ENCODE measurements around the gene MARK4. TPM values are rescaled to one million over a fixed set of nuclear protein-coding genes. Genes with fewer than 3 reads are reported as not detected.
"Not testable (repeated sequence)": the region's sequence is repeated elsewhere in the genome, so short reads cannot be mapped to it uniquely, and the experiment has no call there.

The MARK4 gene
- polyA plus RNA-seq, 1 donor (not counting 4 experiments of a cell fraction or from before 2014, with no cell fraction given) = 19.7 TPM

GRCh38 chr19:45267296-45267695 lies 16.2 kb downstream of the MARK4 start:
- dilution Hi-C loops (cut with MboI; ENCODE audit: extremely low pct_ligation_motif_present, low sequenced_read_pairs) = no loop called here
- no peak for TF ChIP-seq EZH2 (IDR thresholded peaks at IDR 0.05; ENCODE audit: low read length)
- H3K27me3 ChIP-seq (ENCODE audit: control insufficient read depth, extremely low read depth, insufficient read depth, low read length) = no peaks in the 10 kb centered on the region
- H3K27ac ChIP-seq (ENCODE audit: control insufficient read depth, insufficient read depth, low read length) = no peak overlapping the region
- H2AFZ ChIP-seq (ENCODE audit: control insufficient read depth, low read length) = no peak overlapping the region
- no peak overlapping the region for H3K4me2 ChIP-seq (ENCODE audit: control insufficient read depth, extremely low read depth, insufficient read depth, low read depth, low read length)
- H3K79me2 ChIP-seq (ENCODE audit: control insufficient read depth, insufficient read depth, low read length) = no peaks in the 10 kb centered on the region
- FAIRE-seq (no peak), DNase-seq (ENCODE audit: low read depth, low spot score) (no peak)
- no peaks in the 10 kb centered on the region for H3K4me1 ChIP-seq (ENCODE audit: control insufficient read depth, extremely low read depth, insufficient read depth, low read length)
- H3K36me3 ChIP-seq (ENCODE audit: control insufficient read depth in 2 of 2, extremely low read depth in 1 of 2, insufficient read depth in 2 of 2, low read length in 2 of 2) = peaks cover 28 to 36% of the 10 kb centered on the region in 2 experiments
- no peak overlapping the region for H3K9ac ChIP-seq (ENCODE audit: control insufficient read depth, extremely low read depth, insufficient read depth, low read length)
- no peak overlapping the region for H3K4me3 ChIP-seq (ENCODE audit: control insufficient read depth in 2 of 3, extremely low read depth in 1 of 3, insufficient read depth in 2 of 3, low read depth in 1 of 3, low read length in 3 of 3)
- H3K9me1 ChIP-seq (ENCODE audit: control insufficient read depth, extremely low read depth, insufficient read depth, low read length) = no peaks in the 10 kb centered on the region
- no peaks in the 10 kb centered on the region for H3K9me3 ChIP-seq (ENCODE audit: control insufficient read depth, low read depth, low read length)
- H4K20me1 ChIP-seq (ENCODE audit: control insufficient read depth, extremely low read depth, insufficient read depth, low read length) = no peaks in the 10 kb centered on the region

- H3K9me3 ChIP-seq (ENCODE audit: control insufficient read depth, low read depth, low read length); H3K4me1 ChIP-seq (ENCODE audit: control insufficient read depth, extremely low read depth, insufficient read depth, low read length); FAIRE-seq; H3K27ac ChIP-seq (ENCODE audit: control insufficient read depth, insufficient read depth, low read length); H3K27me3 ChIP-seq (ENCODE audit: control insufficient read depth, extremely low read depth, insufficient read depth, low read length); H3K9ac ChIP-seq (ENCODE audit: control insufficient read depth, extremely low read depth, insufficient read depth, low read length); DNase-seq (ENCODE audit: low read depth, low spot score); H3K4me3 ChIP-seq (ENCODE audit: control insufficient read depth in 2 of 3, extremely low read depth in 1 of 3, insufficient read depth in 2 of 3, low read depth in 1 of 3, low read length in 3 of 3); dilution Hi-C loops (cut with MboI; ENCODE audit: extremely low pct_ligation_motif_present, low sequenced_read_pairs); H3K79me2 ChIP-seq (ENCODE audit: control insufficient read depth, insufficient read depth, low read length); H4K20me1 ChIP-seq (ENCODE audit: control insufficient read depth, extremely low read depth, insufficient read depth, low read length); H2AFZ ChIP-seq (ENCODE audit: control insufficient read depth, low read length); H3K4me2 ChIP-seq (ENCODE audit: control insufficient read depth, extremely low read depth, insufficient read depth, low read depth, low read length); H3K9me1 ChIP-seq (ENCODE audit: control insufficient read depth, extremely low read depth, insufficient read depth, low read length): not testable (repeated sequence)
- peaks cover 35 to 36% of the 10 kb centered on the region in 2 experiments for H3K36me3 ChIP-seq (ENCODE audit: control insufficient read depth in 2 of 2, extremely low read depth in 1 of 2, insufficient read depth in 2 of 2, low read length in 2 of 2)
Observed at GRCh38 chr19:45269939-45270338, 18.9 kb downstream of the MARK4 start.

GRCh38 chr19:45271098-45271734 lies 20.1 kb downstream of the MARK4 start:
- H2AFZ ChIP-seq (ENCODE audit: control insufficient read depth, low read length) = no peak overlapping the region
- dilution Hi-C loops (cut with MboI; ENCODE audit: extremely low pct_ligation_motif_present, low sequenced_read_pairs) = no loop called here
- no peaks in the 10 kb centered on the region for H3K27me3 ChIP-seq (ENCODE audit: control insufficient read depth, extremely low read depth, insufficient read depth, low read length)
- TF ChIP-seq CTCF (optimal IDR thresholded peaks at IDR 0.05 in 1 of 3, IDR thresholded peaks at IDR 0.05 in 1 of 3, conservative IDR thresholded peaks at IDR 0.05 in 1 of 3; ENCODE audit: extremely low read depth in 1 of 3, insufficient read depth in 2 of 3, low read length in 3 of 3) = no peak
- H3K27ac ChIP-seq (ENCODE audit: control insufficient read depth, insufficient read depth, low read length) = no peak overlapping the region
- H3K79me2 ChIP-seq (ENCODE audit: control insufficient read depth, insufficient read depth, low read length) = no peaks in the 10 kb centered on the region
- H3K4me3 ChIP-seq (ENCODE audit: control insufficient read depth in 2 of 3, extremely low read depth in 1 of 3, insufficient read depth in 2 of 3, low read depth in 1 of 3, low read length in 3 of 3) = no peak overlapping the region
- FAIRE-seq (no peak), DNase-seq (ENCODE audit: low read depth, low spot score) (no peak)
- no peaks in the 10 kb centered on the region for H3K9me3 ChIP-seq (ENCODE audit: control insufficient read depth, low read depth, low read length)
- H3K4me2 ChIP-seq (ENCODE audit: control insufficient read depth, extremely low read depth, insufficient read depth, low read depth, low read length) = no peak overlapping the region
- H3K9ac ChIP-seq (ENCODE audit: control insufficient read depth, extremely low read depth, insufficient read depth, low read length) = no peak overlapping the region
- no peaks in the 10 kb centered on the region for H4K20me1 ChIP-seq (ENCODE audit: control insufficient read depth, extremely low read depth, insufficient read depth, low read length)
- H3K4me1 ChIP-seq (ENCODE audit: control insufficient read depth, extremely low read depth, insufficient read depth, low read length) = no peaks in the 10 kb centered on the region
- H3K36me3 ChIP-seq (ENCODE audit: control insufficient read depth in 2 of 2, extremely low read depth in 1 of 2, insufficient read depth in 2 of 2, low read length in 2 of 2) = peaks cover 41 to 44% of the 10 kb centered on the region in 2 experiments
- H3K9me1 ChIP-seq (ENCODE audit: control insufficient read depth, extremely low read depth, insufficient read depth, low read length) = no peaks in the 10 kb centered on the region
